GM10248 (cell line): ENCODE measurements around the gene CHP1.

Experiments
- CTCF ChIA-PET: fragments of 300-600 bp; sonication (Branson Sonifier 250); formaldehyde crosslinking; extraction: SDS; loops from one replicate; lab custom pipeline; 2021; ENCODE audit warnings: antibody characterized with exemption; lab: Yijun Ruan, JAX
- POLR2A ChIA-PET: fragments of 350-650 bp; sonication (Branson Sonifier 250); formaldehyde crosslinking; extraction: SDS; loops from one replicate; lab custom pipeline; 2020; ENCODE audit warnings: antibody characterized with exemption; lab: Yijun Ruan, JAX
- DNase-seq: peaks from one replicate; pipeline ENCODE4 v3.0.0; 2012; ENCODE audit errors: extremely low spot score
- CTCF ChIP-seq: IDR thresholded peaks from 2 replicates; pipeline ENCODE4 v1.5.1; 2012; ENCODE audit warnings: mild to moderate bottlenecking, low read depth; ENCODE audit errors: extremely low read depth, missing control alignments, control extremely low read depth

Gene CHP1

GRCh38 chr15:41262571-41262970 is 31.5 kb downstream of the CHP1 start:
- ChIA-PET CTCF (interaction anchor here (1.4 kb wide), 1 partner anchor 10 kb away, joined by 3 read pairs; no protein-coding TSS in a partner anchor), POLR2A (no interaction called here)
- TF ChIP-seq CTCF: no peak
- DNase-seq: no peak

- TF ChIP-seq CTCF: no peak
- no peak for DNase-seq
- POLR2A ChIA-PET: interaction anchor here (0.6 kb wide), 1 partner anchor 266 kb away, joined by 3 read pairs; no protein-coding TSS in a partner anchor
- CTCF ChIA-PET: interaction anchor here (1.0 to 2.4 kb wide), 3 partner anchors 10 to 360 kb away, joined by 3 to 11 read pairs (median 3); partner anchors contain the start of genes CHP1 and EXD1
Measured at GRCh38 chr15:41263891-41264351, 32.9 kb downstream of the CHP1 start.

- CTCF ChIA-PET: interaction anchor here (1.0 to 2.3 kb wide), 2 partner anchors 11 to 378 kb away, joined by 3 to 5 read pairs; no protein-coding TSS in a partner anchor
- POLR2A ChIA-PET: no interaction called here
- TF ChIP-seq CTCF: no peak
- DNase-seq: no peak
Measured at GRCh38 chr15:41269887-41270286, 38.8 kb downstream of the CHP1 start.

GRCh38 chr15:41276831-41277230 is 45.8 kb downstream of the CHP1 start:
- TF ChIP-seq CTCF: no peak
- ChIA-PET CTCF (no interaction called here), POLR2A (no interaction called here)
- DNase-seq: no peak

- ChIA-PET CTCF (interaction anchor here (1.0 kb wide), 1 partner anchor 9 kb away, joined by 3 read pairs; no protein-coding TSS in a partner anchor), POLR2A (no interaction called here)
- no peak for TF ChIP-seq CTCF
- DNase-seq: no peak
Measured at GRCh38 chr15:41278319-41278718, 47.3 kb downstream of the CHP1 start.

- ChIA-PET POLR2A (no interaction called here), CTCF (interaction anchor here (1.3 kb wide), 1 partner anchor 368 kb away, joined by 3 read pairs; no protein-coding TSS in a partner anchor)
- no peak for DNase-seq
- TF ChIP-seq CTCF: no peak
Measured at GRCh38 chr15:41279535-41280283, 48.6 kb downstream of the CHP1 start.
